Raji (cell line): ENCODE results near the gene OR2T1.

ENCODE experiments used
- POLR2A ChIP-seq: IDR thresholded peaks from 2 replicates; pipeline ENCODE4 v1.6.1; 2011; ENCODE audit warnings: low read depth, low read length, control low read depth; ENCODE audit not compliant: insufficient read depth

The OR2T1 gene

DNA sequence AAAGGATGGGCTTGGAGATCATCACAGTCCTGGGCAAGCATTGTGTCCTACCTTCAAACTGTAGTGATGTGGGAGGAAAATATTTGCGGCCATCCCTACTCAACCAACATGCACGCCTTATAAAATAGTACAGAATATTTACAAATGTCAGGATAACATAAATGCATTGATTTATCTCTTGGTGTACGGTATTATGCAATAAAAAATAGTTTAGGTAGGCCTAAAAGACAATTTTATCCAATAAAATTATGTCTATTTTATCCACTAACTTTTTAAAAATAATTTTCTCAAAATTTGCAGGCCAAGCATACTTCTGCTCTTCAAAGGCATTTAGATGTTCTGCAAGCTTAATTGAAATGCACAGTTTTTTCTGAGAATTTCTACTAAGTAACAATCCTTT lies at the start of gene OR2T1:
OR2T1 (plus strand) TSS at position 301 of the 400 bp plus-strand sequence. CDS start 3,100 bp downstream, outside the sequence.
- no peak for TF ChIP-seq POLR2A

DNA sequence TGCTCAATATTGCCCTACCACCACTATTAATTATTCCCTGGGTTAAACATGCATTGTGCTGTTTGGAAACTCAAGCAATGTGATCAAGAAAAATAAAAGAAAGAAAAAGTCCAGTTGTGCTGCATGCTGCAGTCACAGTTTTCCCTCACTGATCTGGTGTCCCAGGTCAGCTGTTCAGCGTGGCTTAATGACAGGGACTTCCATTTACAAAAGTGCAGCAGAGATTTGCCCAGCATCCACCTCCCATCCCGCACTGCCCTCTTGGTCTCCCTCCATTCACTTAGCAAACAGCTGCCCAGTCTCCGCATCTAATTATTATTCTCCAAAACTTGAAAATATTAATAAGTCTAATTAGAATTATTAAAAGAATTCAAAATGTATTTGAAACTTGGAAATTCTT lies 43.4 kb upstream of the OR2T1 start:
- no peak for TF ChIP-seq POLR2A

DNA sequence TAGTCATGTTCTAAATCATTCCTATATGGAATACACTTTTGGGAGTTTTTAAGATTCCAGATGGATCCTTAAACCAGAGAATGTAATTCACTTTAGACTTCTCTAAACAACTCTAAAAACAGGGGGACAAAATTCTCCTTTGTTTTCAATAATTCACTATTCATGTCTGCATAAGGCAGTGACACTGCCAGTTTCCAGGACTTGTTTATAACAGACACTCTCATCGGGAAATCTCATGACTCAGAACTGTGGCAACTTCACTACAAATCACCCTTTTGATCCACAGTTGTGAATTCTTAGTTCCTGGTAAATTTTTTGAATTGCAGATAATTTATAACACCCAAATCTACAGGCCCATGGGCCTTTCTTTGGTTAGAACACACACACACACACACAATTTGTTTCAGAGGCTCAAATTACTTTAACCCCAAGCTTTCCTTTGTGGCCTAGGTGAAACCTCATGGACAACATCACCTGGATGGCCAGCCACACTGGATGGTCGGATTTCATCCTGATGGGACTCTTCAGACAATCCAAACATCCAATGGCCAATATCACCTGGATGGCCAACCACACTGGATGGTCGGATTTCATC lies 41.6 kb upstream of the OR2T1 start, which contains the start of gene OR2T4:
OR2T4 (plus strand) TSS at position 545 of the 595 bp plus-strand sequence; CDS start at position 545, 0 bp downstream.
- TF ChIP-seq POLR2A = no peak

DNA sequence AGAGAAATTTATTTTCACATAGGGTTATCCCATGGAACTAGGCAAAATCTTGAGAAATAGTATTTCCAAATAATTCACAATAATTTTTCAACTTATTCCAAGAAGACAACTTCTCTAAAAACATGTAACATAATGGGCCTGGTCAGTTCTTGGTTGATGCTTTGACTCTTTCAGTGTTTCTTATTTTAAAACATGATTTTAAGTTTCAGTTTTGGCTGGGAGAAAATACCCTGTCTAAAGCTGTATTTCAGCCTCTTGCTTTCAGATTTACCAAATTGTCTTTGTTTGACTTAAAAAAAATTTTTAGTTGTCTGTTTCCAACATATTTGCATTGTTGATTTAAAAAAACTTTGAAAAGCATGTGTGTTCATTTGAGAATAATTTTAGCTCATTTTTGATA lies 36.2 kb upstream of the OR2T1 start:
- no peak for TF ChIP-seq POLR2A

- TF ChIP-seq POLR2A = no peak
Observed at GRCh38 chr1:248372394-248372793, 30.5 kb upstream of the OR2T1 start.

- no peak for TF ChIP-seq POLR2A
Observed at GRCh38 chr1:248373761-248374160, 29.1 kb upstream of the OR2T1 start.

- no peak for TF ChIP-seq POLR2A
Observed at GRCh38 chr1:248375446-248375845, 27.4 kb upstream of the OR2T1 start, which contains the start of gene OR2T6. TSS of gene OR2T6 (plus strand) at chr1:248375746. CDS start at chr1:248387609, 11,863 bp downstream.

GRCh38 chr1:248376916-248377315 lies 25.9 kb upstream of the OR2T1 start:
- no peak for TF ChIP-seq POLR2A

DNA sequence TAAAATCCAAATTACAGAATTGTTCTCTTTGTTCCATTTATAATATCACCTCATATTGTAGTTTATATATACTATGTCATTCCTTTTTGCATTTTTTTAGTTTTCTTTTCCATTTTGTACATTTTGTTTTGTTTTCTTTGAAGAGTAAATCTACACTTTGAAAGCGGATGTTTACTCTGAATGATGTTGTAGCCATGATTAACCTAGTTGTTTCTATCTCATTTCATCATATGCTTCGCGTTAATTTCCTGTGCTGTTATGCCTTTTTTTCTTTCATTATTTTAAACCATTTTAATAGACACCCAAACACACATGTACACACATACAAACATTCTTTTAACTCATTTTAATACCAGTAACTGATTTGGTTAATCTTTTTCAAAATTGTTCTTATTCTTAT lies 22.0 kb upstream of the OR2T1 start:
- no peak for TF ChIP-seq POLR2A

- TF ChIP-seq POLR2A = no peak
Observed at GRCh38 chr1:248388426-248388825, 14.4 kb upstream of the OR2T1 start.

DNA sequence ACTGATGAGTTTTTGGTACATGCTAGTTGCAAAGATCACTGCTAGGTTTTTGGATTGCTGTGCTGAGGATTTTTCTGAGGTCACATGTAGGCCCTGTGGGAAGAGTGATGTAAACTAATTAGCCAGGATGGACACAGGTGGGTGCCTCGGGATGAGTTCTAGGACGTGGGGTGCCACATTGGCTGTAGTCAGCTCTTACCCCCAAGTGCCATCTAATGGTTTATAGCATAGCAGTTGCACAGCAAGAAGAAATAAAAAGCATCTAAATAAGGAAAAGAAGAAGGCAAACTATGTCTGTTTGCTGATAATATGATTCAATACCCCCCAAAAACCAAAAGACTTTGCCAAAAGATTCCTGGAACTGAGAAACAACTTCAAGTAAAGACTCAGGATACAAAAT lies 9.8 kb upstream of the OR2T1 start:
- no peak for TF ChIP-seq POLR2A

DNA sequence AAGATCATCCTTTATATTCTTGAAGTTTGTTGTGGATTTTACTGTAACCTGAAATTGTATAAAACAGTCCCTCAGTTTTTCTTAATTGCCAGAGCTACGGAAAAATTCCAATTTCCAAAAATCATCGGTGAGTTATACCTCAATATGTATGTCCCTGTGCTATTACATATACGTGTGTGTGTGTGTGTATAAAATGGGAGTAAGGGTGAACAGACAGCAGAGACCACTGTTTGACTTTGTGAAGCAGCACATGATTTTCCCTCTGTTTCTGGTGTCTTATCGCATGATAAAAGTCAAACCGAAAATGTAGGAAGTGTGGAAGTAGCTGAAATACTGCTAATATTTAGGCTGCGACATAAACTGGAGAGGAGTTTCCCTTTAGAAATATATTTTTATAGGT lies 1.2 kb downstream of the OR2T1 start:
- TF ChIP-seq POLR2A = no peak

DNA sequence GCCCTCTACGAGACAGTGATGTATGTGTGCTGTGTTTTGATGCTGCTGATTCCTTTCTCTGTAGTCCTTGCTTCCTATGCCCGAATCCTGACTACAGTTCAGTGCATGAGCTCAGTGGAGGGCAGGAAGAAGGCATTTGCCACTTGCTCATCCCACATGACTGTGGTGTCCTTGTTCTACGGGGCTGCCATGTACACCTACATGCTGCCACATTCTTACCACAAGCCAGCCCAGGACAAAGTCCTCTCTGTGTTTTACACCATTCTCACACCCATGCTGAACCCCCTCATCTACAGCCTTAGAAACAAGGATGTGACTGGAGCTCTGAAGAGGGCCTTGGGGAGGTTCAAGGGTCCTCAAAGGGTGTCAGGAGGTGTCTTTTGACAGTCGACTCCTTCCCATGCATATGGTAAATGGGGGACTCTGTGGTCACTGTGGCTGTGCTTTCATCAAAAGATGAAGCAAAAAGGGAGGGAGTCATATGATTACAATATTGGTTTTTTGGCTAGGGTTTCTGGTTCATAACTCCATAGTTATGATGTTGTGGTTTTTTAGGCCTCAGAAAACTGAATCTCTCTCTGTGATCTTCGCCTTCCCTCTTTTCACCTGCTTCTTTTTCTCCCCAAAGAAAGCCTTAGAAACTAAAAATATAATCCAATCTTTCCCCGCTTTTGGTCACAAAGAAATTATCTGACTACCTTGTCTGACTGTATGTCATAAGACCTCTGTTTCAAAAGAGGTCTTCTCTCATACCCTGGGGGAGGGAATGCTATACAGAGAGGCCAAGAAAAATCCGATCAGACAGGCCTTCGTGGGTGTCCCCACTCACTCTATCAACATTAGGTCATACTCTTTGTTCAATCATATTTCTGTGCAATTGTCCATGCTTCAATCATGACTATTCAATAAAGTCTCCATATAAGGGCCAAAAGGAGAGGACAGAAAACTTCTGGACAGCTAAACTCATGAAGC lies 4.2 kb downstream of the OR2T1 start:
- TF ChIP-seq POLR2A = no peak

DNA sequence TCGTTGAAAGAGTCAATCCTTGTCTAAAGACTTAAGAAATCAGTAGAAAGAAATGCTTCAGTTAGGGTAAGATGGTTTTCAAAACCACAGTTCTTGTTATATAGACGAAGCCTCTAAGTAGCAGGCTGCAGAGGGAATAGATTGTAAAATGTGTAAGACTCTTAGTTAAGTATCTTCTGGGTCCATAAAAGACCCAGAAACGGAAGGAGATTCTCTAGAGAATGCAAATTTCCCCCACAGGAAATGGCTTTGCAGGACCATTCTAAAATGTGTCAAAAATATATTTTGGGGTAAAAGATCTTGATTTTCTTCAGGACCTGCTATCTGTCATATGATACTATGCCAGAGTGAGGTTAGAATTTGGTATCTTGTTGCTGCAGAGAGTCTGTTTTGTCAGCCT lies 13.4 kb downstream of the OR2T1 start:
- no peak for TF ChIP-seq POLR2A

GRCh38 chr1:248417854-248418253 lies 15.0 kb downstream of the OR2T1 start:
- no peak for TF ChIP-seq POLR2A

- TF ChIP-seq POLR2A = no peak
Observed at GRCh38 chr1:248421384-248421783, 18.5 kb downstream of the OR2T1 start.
